Tibial nerve (tissue), 3 donors: ENCODE measurements around the gene NFATC2.

Source experiments
- POLR2A ChIP-seq, 2 donors: fragments of 450-650 bp; IDR thresholded peaks; one replicate each; pipeline ENCODE4 v1.6.1; 2017; ENCODE audit warnings: antibody characterized with exemption in 2 of 2, mild to moderate bottlenecking in 2 of 2, moderate library complexity in 2 of 2
- TF ChIP-seq, protein P1 (sequence below), 5 experiments: fragments of 200-600 bp in 3 of 5; fragments of 450-650 bp in 2 of 5; sonication (generic) in 3 of 5; IDR thresholded peaks; one replicate each; pipeline ENCODE4 v1.5.1; 2016 to 2019; ENCODE audit warnings: antibody characterized with exemption in 5 of 5, mild to moderate bottlenecking in 3 of 5, moderate library complexity in 2 of 5

DNA sequence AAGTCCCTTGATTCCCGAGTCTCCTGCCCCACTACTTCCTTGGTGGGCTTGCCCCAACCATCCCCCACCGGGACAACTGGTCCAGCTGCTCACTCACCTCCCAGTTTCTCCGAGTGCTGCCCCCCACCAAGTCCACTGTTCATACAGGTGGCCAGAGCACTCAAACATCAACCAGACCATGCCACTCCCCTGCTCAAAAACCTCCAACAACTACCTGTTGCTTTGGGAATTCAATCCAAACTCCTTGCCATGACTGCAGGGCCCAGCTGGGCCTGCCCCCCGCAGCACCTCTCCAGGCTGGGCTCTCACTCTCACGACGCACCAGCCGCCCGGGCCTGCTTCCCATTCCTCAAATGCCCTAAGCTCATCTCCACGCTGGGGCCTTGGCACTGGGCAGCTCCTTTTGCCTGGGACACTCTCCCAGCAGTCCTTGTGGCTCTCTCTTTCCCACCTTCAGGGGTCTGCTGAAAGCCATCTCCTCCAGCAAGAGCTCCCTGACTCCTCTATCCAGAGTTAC lies 97.5 kb downstream of the NFATC2 start:
- TF ChIP-seq, protein P1, sequence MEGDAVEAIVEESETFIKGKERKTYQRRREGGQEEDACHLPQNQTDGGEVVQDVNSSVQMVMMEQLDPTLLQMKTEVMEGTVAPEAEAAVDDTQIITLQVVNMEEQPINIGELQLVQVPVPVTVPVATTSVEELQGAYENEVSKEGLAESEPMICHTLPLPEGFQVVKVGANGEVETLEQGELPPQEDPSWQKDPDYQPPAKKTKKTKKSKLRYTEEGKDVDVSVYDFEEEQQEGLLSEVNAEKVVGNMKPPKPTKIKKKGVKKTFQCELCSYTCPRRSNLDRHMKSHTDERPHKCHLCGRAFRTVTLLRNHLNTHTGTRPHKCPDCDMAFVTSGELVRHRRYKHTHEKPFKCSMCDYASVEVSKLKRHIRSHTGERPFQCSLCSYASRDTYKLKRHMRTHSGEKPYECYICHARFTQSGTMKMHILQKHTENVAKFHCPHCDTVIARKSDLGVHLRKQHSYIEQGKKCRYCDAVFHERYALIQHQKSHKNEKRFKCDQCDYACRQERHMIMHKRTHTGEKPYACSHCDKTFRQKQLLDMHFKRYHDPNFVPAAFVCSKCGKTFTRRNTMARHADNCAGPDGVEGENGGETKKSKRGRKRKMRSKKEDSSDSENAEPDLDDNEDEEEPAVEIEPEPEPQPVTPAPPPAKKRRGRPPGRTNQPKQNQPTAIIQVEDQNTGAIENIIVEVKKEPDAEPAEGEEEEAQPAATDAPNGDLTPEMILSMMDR (IDR thresholded peaks at IDR 0.05) = no peak
- TF ChIP-seq POLR2A (IDR thresholded peaks at IDR 0.05) = no peak
